IPS-20b (cell line): ENCODE results near the gene ANO6.

Experiments used
- H3K27ac ChIP-seq: one replicate; pipeline ENCODE4 v1.5.1; 2013; ENCODE audit warnings: low read length
- H3K27me3 ChIP-seq: 2 replicates; pipeline ENCODE4 v1.6.1; 2013; ENCODE audit warnings: mild to moderate bottlenecking, low read length, inconsistent platforms; ENCODE audit not compliant: insufficient read depth
- H3K36me3 ChIP-seq: 2 replicates; pipeline ENCODE4 v1.6.1; 2013; ENCODE audit warnings: low read depth, mild to moderate bottlenecking, inconsistent platforms, low read length, moderate library complexity; ENCODE audit not compliant: insufficient read depth
- H3K4me1 ChIP-seq: 2 replicates; pipeline ENCODE4 v1.6.1; 2013; ENCODE audit warnings: mild to moderate bottlenecking, control low read depth, inconsistent platforms, low read length, moderate library complexity; ENCODE audit not compliant: insufficient read depth
- H3K4me3 ChIP-seq: 2 replicates; pipeline ENCODE4 v1.5.1; 2013; ENCODE audit warnings: mild to moderate bottlenecking, low read length, inconsistent platforms
- H3K9ac ChIP-seq: 2 replicates; pipeline ENCODE4 v1.6.1; 2013; ENCODE audit warnings: low read depth, mild to moderate bottlenecking, inconsistent platforms, low read length, moderate library complexity
- H3K9me3 ChIP-seq: 2 replicates; pipeline ENCODE4 v1.6.1; 2013; ENCODE audit warnings: mild to moderate bottlenecking, low read depth, low read length, inconsistent platforms; ENCODE audit not compliant: insufficient read depth

The ANO6 gene

GRCh38 chr12:45286621-45287020 lies 70.7 kb downstream of the ANO6 start:
- Histone ChIP-seq H3K27ac (no peak overlapping the region), H3K36me3 (no peaks in the 10 kb centered on the region), H3K9ac (no peak overlapping the region), H3K4me3 (no peak overlapping the region), H3K4me1 (peaks cover 23% of the 10 kb centered on the region), H3K27me3 (no peaks in the 10 kb centered on the region), H3K9me3 (no peaks in the 10 kb centered on the region)

- no peaks in the 10 kb centered on the region for H3K36me3 ChIP-seq
- H3K4me3 ChIP-seq = no peak overlapping the region
- H3K9ac ChIP-seq = no peak overlapping the region
- no peaks in the 10 kb centered on the region for H3K9me3 ChIP-seq
- H3K27ac ChIP-seq = no peak overlapping the region
- H3K27me3 ChIP-seq = no peaks in the 10 kb centered on the region
- H3K4me1 ChIP-seq = peaks cover 9% of the 10 kb centered on the region
These were observed 73.6 kb downstream of the ANO6 start for GRCh38 chr12:45289245-45290215.

- Histone ChIP-seq H3K4me3 (no peak overlapping the region), H3K27ac (no peak overlapping the region), H3K36me3 (no peaks in the 10 kb centered on the region), H3K27me3 (no peaks in the 10 kb centered on the region), H3K9ac (no peak overlapping the region), H3K4me1 (peaks cover 6% of the 10 kb centered on the region), H3K9me3 (no peaks in the 10 kb centered on the region)
These were observed 74.3 kb downstream of the ANO6 start for GRCh38 chr12:45290216-45290605.

GRCh38 chr12:45291518-45291917 lies 75.6 kb downstream of the ANO6 start:
- no peaks in the 10 kb centered on the region for H3K36me3 ChIP-seq
- H3K27ac ChIP-seq = no peak overlapping the region
- peaks cover 1% of the 10 kb centered on the region; the same call in 1 of the 2 replicates for H3K4me1 ChIP-seq
- H3K27me3 ChIP-seq = no peaks in the 10 kb centered on the region
- no peak overlapping the region for H3K4me3 ChIP-seq
- H3K9me3 ChIP-seq = no peaks in the 10 kb centered on the region
- no peak overlapping the region for H3K9ac ChIP-seq

GRCh38 chr12:45292486-45293195 lies 76.7 kb downstream of the ANO6 start:
- no peaks in the 10 kb centered on the region for H3K4me1 ChIP-seq
- no peaks in the 10 kb centered on the region for H3K27me3 ChIP-seq
- H3K4me3 ChIP-seq = no peak overlapping the region
- no peaks in the 10 kb centered on the region for H3K36me3 ChIP-seq
- no peaks in the 10 kb centered on the region for H3K9me3 ChIP-seq
- no peak overlapping the region for H3K9ac ChIP-seq
- no peak overlapping the region for H3K27ac ChIP-seq

- Histone ChIP-seq H3K27ac (no peak overlapping the region), H3K4me1 (no peaks in the 10 kb centered on the region), H3K9me3 (no peaks in the 10 kb centered on the region), H3K9ac (no peak overlapping the region), H3K27me3 (no peaks in the 10 kb centered on the region), H3K4me3 (no peak overlapping the region), H3K36me3 (no peaks in the 10 kb centered on the region)
These were observed 79.0 kb downstream of the ANO6 start for GRCh38 chr12:45294906-45295305.

GRCh38 chr12:45296046-45296586 lies 80.2 kb downstream of the ANO6 start:
- no peak overlapping the region for H3K27ac ChIP-seq
- H3K4me3 ChIP-seq = no peak overlapping the region
- H3K9ac ChIP-seq = no peak overlapping the region
- H3K4me1 ChIP-seq = no peaks in the 10 kb centered on the region
- no peaks in the 10 kb centered on the region for H3K27me3 ChIP-seq
- no peaks in the 10 kb centered on the region for H3K9me3 ChIP-seq
- no peaks in the 10 kb centered on the region for H3K36me3 ChIP-seq

GRCh38 chr12:45298047-45298446 lies 82.2 kb downstream of the ANO6 start:
- H3K36me3 ChIP-seq = no peaks in the 10 kb centered on the region
- H3K4me1 ChIP-seq = no peaks in the 10 kb centered on the region
- H3K4me3 ChIP-seq = no peak overlapping the region
- H3K27me3 ChIP-seq = no peaks in the 10 kb centered on the region
- H3K9ac ChIP-seq = no peak overlapping the region
- no peaks in the 10 kb centered on the region for H3K9me3 ChIP-seq
- no peak overlapping the region for H3K27ac ChIP-seq

- no peak overlapping the region for H3K4me3 ChIP-seq
- H3K36me3 ChIP-seq = no peaks in the 10 kb centered on the region
- H3K9me3 ChIP-seq = no peaks in the 10 kb centered on the region
- no peaks in the 10 kb centered on the region for H3K27me3 ChIP-seq
- H3K4me1 ChIP-seq = no peaks in the 10 kb centered on the region
- H3K27ac ChIP-seq = no peak overlapping the region
- no peak overlapping the region for H3K9ac ChIP-seq
These were observed 83.1 kb downstream of the ANO6 start for GRCh38 chr12:45298721-45299692.

GRCh38 chr12:45302621-45303369 lies 86.9 kb downstream of the ANO6 start:
- Histone ChIP-seq H3K27me3 (no peaks in the 10 kb centered on the region), H3K36me3 (no peaks in the 10 kb centered on the region), H3K9ac (no peak overlapping the region), H3K9me3 (no peaks in the 10 kb centered on the region), H3K27ac (no peak overlapping the region), H3K4me3 (no peak overlapping the region), H3K4me1 (no peaks in the 10 kb centered on the region)
